ENCODE measurements around the gene ALK. TPM values are rescaled to one million over a fixed set of nuclear protein-coding genes. Genes with fewer than 3 reads are reported as not detected.

ALK gene
- total RNA-seq, 3 donors from 2014 or later = 0.07 to 2.4 (median 0.09) TPM

DNA sequence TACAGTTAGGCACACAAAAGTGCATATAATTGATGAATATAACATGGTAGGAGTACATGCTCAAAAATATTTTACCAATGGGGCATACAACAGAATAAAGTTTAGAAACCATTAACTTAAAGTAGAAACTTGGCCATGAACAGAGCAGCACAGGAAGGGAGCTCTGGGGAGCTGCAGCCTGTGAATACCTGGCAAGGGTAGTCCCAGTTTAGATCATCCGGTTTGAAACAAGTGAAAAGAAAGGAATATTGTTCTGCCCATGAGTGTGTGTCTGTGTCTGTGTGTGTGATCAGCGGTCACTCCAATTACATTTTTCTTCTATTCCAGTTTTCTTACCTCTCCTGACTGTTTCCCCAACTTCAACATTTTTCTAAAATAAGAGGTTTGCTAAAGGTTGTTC, 233.0 kb downstream of the ALK start:
- no peak overlapping the region for H3K4me3 ChIP-seq
- no peaks in the 10 kb centered on the region for H3K4me1 ChIP-seq (ENCODE audit: low read depth)
- ATAC-seq (no peak), DNase-seq (no peak)
- H3K9me3 ChIP-seq = no peaks in the 10 kb centered on the region
- intact Hi-C loops (cut with DNase I, micrococcal nuclease) = no loop called here
- TF ChIP-seq, protein P1, sequence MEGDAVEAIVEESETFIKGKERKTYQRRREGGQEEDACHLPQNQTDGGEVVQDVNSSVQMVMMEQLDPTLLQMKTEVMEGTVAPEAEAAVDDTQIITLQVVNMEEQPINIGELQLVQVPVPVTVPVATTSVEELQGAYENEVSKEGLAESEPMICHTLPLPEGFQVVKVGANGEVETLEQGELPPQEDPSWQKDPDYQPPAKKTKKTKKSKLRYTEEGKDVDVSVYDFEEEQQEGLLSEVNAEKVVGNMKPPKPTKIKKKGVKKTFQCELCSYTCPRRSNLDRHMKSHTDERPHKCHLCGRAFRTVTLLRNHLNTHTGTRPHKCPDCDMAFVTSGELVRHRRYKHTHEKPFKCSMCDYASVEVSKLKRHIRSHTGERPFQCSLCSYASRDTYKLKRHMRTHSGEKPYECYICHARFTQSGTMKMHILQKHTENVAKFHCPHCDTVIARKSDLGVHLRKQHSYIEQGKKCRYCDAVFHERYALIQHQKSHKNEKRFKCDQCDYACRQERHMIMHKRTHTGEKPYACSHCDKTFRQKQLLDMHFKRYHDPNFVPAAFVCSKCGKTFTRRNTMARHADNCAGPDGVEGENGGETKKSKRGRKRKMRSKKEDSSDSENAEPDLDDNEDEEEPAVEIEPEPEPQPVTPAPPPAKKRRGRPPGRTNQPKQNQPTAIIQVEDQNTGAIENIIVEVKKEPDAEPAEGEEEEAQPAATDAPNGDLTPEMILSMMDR (IDR thresholded peaks at IDR 0.05) = no peak
- H3K36me3 ChIP-seq (ENCODE audit: low read depth) = no peaks in the 10 kb centered on the region

- intact Hi-C loops (cut with DNase I, micrococcal nuclease) = no loop called here
- H3K36me3 ChIP-seq (ENCODE audit: low read depth) = no peaks in the 10 kb centered on the region
- H3K4me1 ChIP-seq (ENCODE audit: low read depth) = no peaks in the 10 kb centered on the region
- TF ChIP-seq, protein P1 (IDR thresholded peaks at IDR 0.05) = no peak
- no peak for DNase-seq
- no peaks in the 10 kb centered on the region for H3K9me3 ChIP-seq
- H3K4me3 ChIP-seq = no peak overlapping the region
- no peak for ATAC-seq
These were observed 234.3 kb downstream of the ALK start for GRCh38 chr2:29687121-29687520.

GRCh38 chr2:29676886-29677453, 244.4 kb downstream of the ALK start:
- DNase-seq (no peak), ATAC-seq (no peak)
- Histone ChIP-seq H3K4me1 (ENCODE audit: low read depth) (no peaks in the 10 kb centered on the region), H3K4me3 (no peak overlapping the region), H3K9me3 (no peaks in the 10 kb centered on the region), H3K36me3 (ENCODE audit: low read depth) (no peaks in the 10 kb centered on the region)
- TF ChIP-seq, protein P1 (IDR thresholded peaks at IDR 0.05) = no peak
- intact Hi-C loops (cut with DNase I, micrococcal nuclease) = no loop called here

DNA sequence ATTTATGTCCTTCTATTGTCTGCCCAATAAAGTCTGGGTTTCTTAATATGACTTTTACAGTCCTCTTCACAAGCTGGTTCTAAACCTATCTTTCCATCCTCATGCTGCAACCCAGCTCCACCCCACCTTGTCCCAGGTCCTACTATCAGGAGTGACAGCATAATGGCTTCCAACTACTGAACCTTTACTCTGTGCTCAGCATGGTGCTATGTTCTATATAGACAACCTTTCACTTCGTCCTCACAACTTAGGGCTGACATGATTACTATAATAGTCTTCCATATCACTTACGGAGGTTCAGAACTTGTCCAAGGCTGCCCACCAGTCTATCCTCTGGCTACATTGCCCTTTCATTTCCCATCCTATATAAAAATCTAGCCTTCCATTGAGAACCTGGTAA, 256.8 kb downstream of the ALK start:
- ATAC-seq = no peak
- TF ChIP-seq, protein P1 (IDR thresholded peaks at IDR 0.05) = no peak
- H3K36me3 ChIP-seq (ENCODE audit: low read depth) = no peaks in the 10 kb centered on the region
- no peaks in the 10 kb centered on the region for H3K4me1 ChIP-seq (ENCODE audit: low read depth)
- H3K4me3 ChIP-seq = no peak overlapping the region
- H3K9me3 ChIP-seq = no peaks in the 10 kb centered on the region
- intact Hi-C loops (cut with DNase I, micrococcal nuclease) = no loop called here
- no peak for DNase-seq

DNA sequence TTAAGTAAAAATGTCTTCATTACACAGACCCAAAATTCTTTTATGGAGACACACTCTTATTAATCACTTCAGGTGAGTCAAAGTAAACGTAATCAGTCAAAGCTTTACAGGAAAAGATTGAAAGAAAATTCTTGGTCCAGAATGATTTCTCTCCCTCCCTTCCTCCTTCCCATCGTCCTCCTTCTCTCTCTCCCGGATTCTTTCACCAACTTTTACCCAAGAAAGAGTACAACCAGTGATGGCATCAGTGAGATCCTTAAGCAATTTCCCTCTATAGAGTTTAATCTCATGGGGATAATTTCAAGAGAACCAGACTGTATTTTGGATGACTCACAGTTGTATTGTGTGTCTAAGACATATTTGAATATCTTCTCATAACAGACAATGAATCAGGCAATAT, 258.1 kb downstream of the ALK start:
- no peaks in the 10 kb centered on the region for H3K36me3 ChIP-seq (ENCODE audit: low read depth)
- no peak for ATAC-seq

More for the DNA sequence above, 258.1 kb downstream of the ALK start:
- TF ChIP-seq, protein P1 (IDR thresholded peaks at IDR 0.05) = no peak
- H3K9me3 ChIP-seq = no peaks in the 10 kb centered on the region
- DNase-seq = no peak
- no peaks in the 10 kb centered on the region for H3K4me1 ChIP-seq (ENCODE audit: low read depth)
- intact Hi-C loops (cut with DNase I, micrococcal nuclease) = no loop called here
- H3K4me3 ChIP-seq = no peak overlapping the region

All from mucosa of descending colon (tissue), 3 donors.